HEK293T (cell line): ENCODE results near the gene SEL1L3.

Source experiments
- ELF4 ChIP-seq: fragments of 450-650 bp; IDR thresholded peaks from 2 replicates; pipeline ENCODE4 v1.6.1; 2017; ENCODE audit warnings: antibody characterized with exemption
- FOXK2 ChIP-seq: fragments of 450-650 bp; IDR thresholded peaks from 2 replicates; pipeline ENCODE4 v1.6.1; 2016; ENCODE audit warnings: mild to moderate bottlenecking
- HDGF ChIP-seq: fragments of 450-650 bp; IDR thresholded peaks from 2 replicates; pipeline ENCODE4 v1.6.1; 2017; ENCODE audit warnings: antibody characterized with exemption, borderline replicate concordance
- L3MBTL2 ChIP-seq: fragments of 450-650 bp; conservative IDR thresholded peaks from 2 replicates; pipeline ENCODE4 v1.6.1; 2016; ENCODE audit warnings: mild to moderate bottlenecking
- NFRKB ChIP-seq: fragments of 450-650 bp; IDR thresholded peaks from 2 replicates; pipeline ENCODE4 v1.6.1; 2016; ENCODE audit warnings: mild to moderate bottlenecking, moderate library complexity
- SP1 ChIP-seq: fragments of 450-650 bp; IDR thresholded peaks from 2 replicates; pipeline ENCODE4 v1.6.1; 2017
- TARDBP ChIP-seq: fragments of 450-650 bp; IDR thresholded peaks from 2 replicates; pipeline ENCODE4 v1.6.1; 2016

DNA sequence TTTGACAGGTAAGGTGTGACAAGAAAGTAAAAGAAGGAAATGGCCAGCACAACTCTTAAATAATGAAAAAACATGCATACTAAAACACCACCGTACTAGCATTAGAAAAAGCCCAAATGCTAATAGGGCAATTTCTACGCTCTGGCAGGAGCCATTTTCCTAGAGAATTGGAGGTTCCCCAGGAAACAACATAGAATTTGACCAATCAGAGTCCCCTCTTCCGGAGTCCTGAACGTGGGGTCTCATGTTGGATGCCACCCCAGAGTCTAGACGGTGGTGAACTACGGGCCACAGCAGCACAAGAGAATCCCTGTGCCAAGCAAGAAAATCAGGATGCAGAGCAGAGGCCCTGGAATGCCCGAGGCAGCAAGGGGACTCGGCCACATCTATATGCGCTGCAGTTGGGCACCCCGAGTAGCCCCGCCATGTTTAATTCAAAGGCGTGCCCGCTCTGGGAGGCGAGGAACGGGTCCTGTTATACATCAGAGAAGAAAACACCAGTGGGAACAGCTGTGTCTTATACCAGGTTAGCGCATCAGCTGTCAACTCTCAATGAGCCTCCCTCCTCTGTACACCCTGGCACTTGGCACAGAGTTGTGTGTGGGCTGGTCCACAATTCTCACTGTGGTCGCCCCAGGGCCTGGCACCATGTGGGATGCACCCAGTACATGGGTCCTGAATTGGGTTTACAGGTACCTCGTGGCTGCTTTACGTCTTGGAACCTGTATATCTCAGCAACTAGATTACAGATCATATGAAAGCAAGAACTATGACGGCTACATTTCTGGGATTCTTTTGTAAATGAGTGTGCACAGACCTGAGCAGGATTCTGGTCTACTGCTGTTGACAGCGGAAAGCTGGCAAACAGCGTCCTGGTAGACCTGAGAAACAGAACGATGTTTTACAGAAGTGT, 52.1 kb downstream of the SEL1L3 start:
- no peak for TF ChIP-seq HDGF
- TF ChIP-seq ELF4: no peak
- no peak for TF ChIP-seq L3MBTL2
- no peak for TF ChIP-seq TARDBP
- no peak for TF ChIP-seq FOXK2
- no peak for TF ChIP-seq NFRKB
- no peak for TF ChIP-seq SP1
